ENCODE results near the gene LHCGR.
"Not testable (repeated sequence)": the region's sequence is repeated elsewhere in the genome, so short reads cannot be mapped to it uniquely, and the experiment has no call there.

LHCGR gene

GRCh38 chr2:48703621-48704020 is 51.9 kb downstream of the LHCGR start:
- DNase-seq = not testable (repeated sequence)

- DNase-seq = no peak
These were observed 56.1 kb downstream of the LHCGR start for GRCh38 chr2:48699348-48699930.

- DNase-seq = no peak
These were observed 58.6 kb downstream of the LHCGR start for GRCh38 chr2:48696881-48697280.

GRCh38 chr2:48695991-48696390 is 59.5 kb downstream of the LHCGR start:
- DNase-seq = no peak

- DNase-seq = no peak
These were observed 61.4 kb downstream of the LHCGR start for GRCh38 chr2:48694149-48694548.

- no peak for DNase-seq
These were observed 61.9 kb downstream of the LHCGR start for GRCh38 chr2:48693645-48694044.

GRCh38 chr2:48693066-48693465 is 62.5 kb downstream of the LHCGR start:
- no peak for DNase-seq

GRCh38 chr2:48691935-48692691 is 63.4 kb downstream of the LHCGR start:
- DNase-seq = no peak

- DNase-seq = no peak
These were observed 70.4 kb downstream of the LHCGR start for GRCh38 chr2:48685126-48685525.

GRCh38 chr2:48677450-48677849 is 78.1 kb downstream of the LHCGR start:
- DNase-seq = no peak

GRCh38 chr2:48674933-48675332 is 80.6 kb downstream of the LHCGR start:
- DNase-seq = no peak

GRCh38 chr2:48673581-48673980 is 81.9 kb downstream of the LHCGR start:
- DNase-seq = no peak

GRCh38 chr2:48668992-48669391 is 86.5 kb downstream of the LHCGR start:
- DNase-seq = no peak

GRCh38 chr2:48651158-48651790 is 104.2 kb downstream of the LHCGR start:
- DNase-seq = no peak

- DNase-seq = no peak
These were observed 117.3 kb downstream of the LHCGR start for GRCh38 chr2:48638261-48638660.
